ENCODE data around the gene KCNC3.

Gene KCNC3

DNA sequence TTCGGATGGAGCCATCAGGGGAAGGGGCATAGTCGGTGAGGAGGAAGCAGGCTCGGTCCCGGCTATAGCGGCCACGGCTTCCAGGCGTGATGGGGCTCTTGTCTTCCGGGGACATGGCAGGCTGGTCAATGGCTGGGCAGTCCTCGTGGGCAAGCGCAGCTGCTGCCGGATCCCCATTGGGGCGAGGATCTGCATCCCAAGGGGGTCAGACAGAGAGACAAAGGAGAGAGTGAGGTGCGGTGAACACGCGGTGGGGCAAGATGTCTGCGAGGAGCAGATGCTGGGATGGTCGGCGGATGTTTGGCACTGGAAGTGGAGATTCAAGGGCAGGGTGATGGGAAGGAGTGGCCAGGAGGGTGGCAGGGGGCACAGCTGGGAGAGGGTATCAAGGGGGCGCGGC lies 8.6 kb downstream of the KCNC3 start:
- no peak for DNase-seq (ENCODE audit: low read depth)
- TF ChIP-seq, protein P1, sequence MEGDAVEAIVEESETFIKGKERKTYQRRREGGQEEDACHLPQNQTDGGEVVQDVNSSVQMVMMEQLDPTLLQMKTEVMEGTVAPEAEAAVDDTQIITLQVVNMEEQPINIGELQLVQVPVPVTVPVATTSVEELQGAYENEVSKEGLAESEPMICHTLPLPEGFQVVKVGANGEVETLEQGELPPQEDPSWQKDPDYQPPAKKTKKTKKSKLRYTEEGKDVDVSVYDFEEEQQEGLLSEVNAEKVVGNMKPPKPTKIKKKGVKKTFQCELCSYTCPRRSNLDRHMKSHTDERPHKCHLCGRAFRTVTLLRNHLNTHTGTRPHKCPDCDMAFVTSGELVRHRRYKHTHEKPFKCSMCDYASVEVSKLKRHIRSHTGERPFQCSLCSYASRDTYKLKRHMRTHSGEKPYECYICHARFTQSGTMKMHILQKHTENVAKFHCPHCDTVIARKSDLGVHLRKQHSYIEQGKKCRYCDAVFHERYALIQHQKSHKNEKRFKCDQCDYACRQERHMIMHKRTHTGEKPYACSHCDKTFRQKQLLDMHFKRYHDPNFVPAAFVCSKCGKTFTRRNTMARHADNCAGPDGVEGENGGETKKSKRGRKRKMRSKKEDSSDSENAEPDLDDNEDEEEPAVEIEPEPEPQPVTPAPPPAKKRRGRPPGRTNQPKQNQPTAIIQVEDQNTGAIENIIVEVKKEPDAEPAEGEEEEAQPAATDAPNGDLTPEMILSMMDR (IDR thresholded peaks at IDR 0.05; ENCODE audit: low read length, missing control alignments), result no peak
- no peak overlapping the region for H3K4me3 ChIP-seq (replicated peaks; ENCODE audit: low read depth, low read length)

DNA sequence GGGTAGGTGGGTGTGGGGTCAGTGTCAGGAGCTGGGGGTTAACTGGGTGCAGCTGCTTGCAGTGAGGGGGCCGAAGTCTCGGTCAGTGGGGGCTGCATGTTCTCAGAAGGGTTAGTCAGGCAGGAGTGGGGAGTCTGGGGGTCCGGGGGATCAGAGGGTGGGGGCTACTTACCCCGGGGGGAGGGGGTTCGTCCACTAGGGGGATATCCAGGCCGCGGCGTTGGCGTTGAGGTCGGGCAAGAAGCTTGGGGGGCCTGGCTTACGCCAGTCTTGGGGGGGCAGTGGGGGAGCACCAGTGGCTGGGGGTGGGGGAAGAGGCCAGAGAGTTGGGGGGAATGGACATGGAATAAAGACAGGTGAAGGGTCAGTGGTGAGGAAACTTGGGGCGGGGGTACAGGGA lies 9.1 kb downstream of the KCNC3 start:
- no peak overlapping the region for H3K4me3 ChIP-seq (replicated peaks; ENCODE audit: low read depth, low read length)
- DNase-seq (ENCODE audit: low read depth), result no peak
- TF ChIP-seq, protein P1 (IDR thresholded peaks at IDR 0.05; ENCODE audit: low read length, missing control alignments), result no peak

DNA sequence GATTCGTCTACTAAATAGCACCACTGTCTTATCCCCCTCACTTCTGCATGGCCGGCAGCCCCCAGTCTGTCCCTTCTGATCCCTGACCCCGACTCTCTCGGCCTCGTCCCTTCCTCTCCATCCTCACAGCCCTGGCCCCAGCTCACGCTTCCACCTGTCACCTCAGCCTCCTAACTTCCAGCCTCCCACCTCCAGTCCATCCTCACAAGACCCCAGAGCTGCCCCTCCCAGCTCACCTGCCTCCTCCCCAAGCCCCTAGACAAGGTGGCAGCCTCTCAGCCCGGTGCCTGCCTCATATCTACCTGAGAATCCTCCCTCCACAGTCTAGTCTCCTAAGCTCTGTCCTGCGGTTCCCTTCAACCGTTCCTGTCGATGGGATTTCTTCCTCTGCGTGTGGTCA lies 10.0 kb downstream of the KCNC3 start:
- TF ChIP-seq, protein P1 (IDR thresholded peaks at IDR 0.05; ENCODE audit: low read length, missing control alignments), result no peak
- DNase-seq (ENCODE audit: low read depth), result no peak
- H3K4me3 ChIP-seq (replicated peaks; ENCODE audit: low read depth, low read length), result no peak overlapping the region

DNA sequence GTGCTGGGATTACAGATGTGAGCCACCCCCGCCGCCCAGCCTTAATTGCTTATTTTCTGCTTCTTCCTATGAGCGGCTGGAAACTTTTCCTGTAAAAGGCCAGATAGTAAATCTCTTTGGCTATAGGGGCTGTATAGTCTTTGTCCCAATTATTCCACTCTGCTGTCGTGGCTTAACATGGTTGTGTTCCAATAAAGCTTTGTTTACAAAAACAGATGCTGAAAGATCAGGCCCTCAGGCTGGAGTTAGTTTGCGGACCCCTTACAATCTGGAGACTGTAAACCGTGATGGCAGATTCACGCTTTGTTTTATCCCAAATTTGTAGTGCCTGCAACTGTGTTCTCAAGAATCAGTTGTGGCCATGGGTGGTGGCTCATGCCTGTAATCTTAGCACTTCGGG lies 10.7 kb downstream of the KCNC3 start:
- no peak overlapping the region for H3K4me3 ChIP-seq (replicated peaks; ENCODE audit: low read depth, low read length)
- TF ChIP-seq, protein P1 (IDR thresholded peaks at IDR 0.05; ENCODE audit: low read length, missing control alignments), result no peak
- no peak for DNase-seq (ENCODE audit: low read depth)

DNA sequence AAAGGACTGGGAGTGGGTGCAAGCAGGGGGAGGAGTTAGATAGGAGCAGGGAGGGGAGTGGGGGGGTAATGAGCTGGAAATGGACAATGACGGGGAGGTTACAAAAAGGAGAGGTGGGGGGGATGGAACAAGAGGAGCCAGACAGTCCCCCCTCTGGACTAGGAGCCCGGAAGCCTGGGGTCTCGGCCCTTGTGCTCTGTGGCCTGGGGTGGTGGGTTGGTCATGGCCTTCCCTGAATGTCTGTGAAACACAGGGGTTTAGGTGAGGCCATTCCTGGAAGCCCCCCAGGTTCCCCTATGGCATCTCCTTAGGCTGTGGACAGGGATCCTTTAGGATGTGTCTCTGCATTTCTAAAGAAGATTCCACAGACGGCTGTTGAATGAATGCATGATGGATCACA lies 12.1 kb downstream of the KCNC3 start:
- DNase-seq (ENCODE audit: low read depth), result no peak
- H3K4me3 ChIP-seq (replicated peaks; ENCODE audit: low read depth, low read length), result no peak overlapping the region
- TF ChIP-seq, protein P1 (IDR thresholded peaks at IDR 0.05; ENCODE audit: low read length, missing control alignments), result no peak

DNA sequence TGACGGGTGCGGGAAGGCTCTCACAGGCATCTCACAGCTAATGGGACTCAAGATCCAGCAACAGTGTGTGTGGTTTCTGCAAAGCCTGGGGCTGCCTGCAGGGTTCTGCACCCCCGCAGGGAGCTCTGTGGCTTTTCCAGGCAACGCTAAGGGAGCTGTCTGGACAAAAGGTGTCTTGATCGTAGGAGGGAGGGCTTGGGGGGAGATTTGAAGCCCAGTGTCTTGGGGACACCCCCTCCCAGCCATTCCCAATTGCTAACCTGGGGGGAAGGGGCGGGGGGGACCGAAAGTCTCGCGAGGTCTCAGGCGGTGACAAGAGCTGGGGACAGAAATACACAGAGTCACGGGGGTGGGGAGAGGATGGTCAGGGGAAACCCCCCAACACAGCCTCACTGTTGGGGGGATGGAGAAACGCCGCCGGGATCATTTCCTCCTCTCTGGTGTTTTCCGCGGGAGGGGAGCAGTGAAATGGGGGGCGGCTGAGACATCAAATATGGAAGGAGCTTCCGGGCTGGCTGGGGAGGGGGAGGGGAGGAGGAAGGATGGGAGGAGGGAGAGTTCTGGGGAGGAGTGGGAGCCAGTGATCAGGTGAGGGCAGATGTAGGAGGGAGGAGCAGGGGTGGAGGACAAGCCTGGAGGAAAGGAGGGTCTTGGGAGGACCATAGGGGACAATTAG lies 13.3 kb downstream of the KCNC3 start:
- TF ChIP-seq, protein P1 (IDR thresholded peaks at IDR 0.05; ENCODE audit: low read length, missing control alignments), result no peak
- no peak for DNase-seq (ENCODE audit: low read depth)
- H3K4me3 ChIP-seq (replicated peaks; ENCODE audit: low read depth, low read length), result no peak overlapping the region
